GM12878 (cell line): ENCODE results near the gene TSR1. TPM values are rescaled to one million over a fixed set of nuclear protein-coding genes. Genes with fewer than 3 reads are reported as not detected.
A peak's percentile ranks its signal among the peaks of the same experiment; 100 is the strongest.

Source experiments
- EGR1 ChIP-seq, 2 experiments: IDR thresholded peaks; 1 replicate in 1 of 2; 2 replicates in 1 of 2; pipeline ENCODE4 v1.6.1; 2011 to 2012; ENCODE audit warnings: low read depth in 2 of 2, low read length in 2 of 2, borderline replicate concordance in 1 of 2, mild to moderate bottlenecking in 1 of 2, moderate library complexity in 1 of 2
- SMARCA5 ChIP-seq: fragments of 450-650 bp; IDR thresholded peaks from 2 replicates; pipeline ENCODE4 v1.6.1; 2017; ENCODE audit warnings: mild to moderate bottlenecking
- ZBED1 ChIP-seq: IDR thresholded peaks from 2 replicates; pipeline ENCODE4 v1.6.1; 2016; ENCODE audit warnings: borderline replicate concordance
- polyA plus RNA-seq, 11 experiments: library from polyadenylated mRNA; depleted of rRNA in 4 of 11; unstranded in 6 of 11; stranded (reverse) in 5 of 11; fragments of >200 nt; fragmentation: Nextera tagmentation in 4 of 11; fragmentation: Illumina TruSeq in 1 of 11; extraction: Ambion mirVana in 4 of 11; extraction: Trizol in 1 of 11; gene quantifications; 1 replicate in 1 of 11; 2 replicates in 10 of 11; pipeline versions ENCODE4 v1.2.1 to v1.2.3, GENCODE V29; 2011 to 2016; ENCODE audit warnings: inconsistent platforms in 2 of 11, missing spikeins in 2 of 11, low read depth in 1 of 11
- total RNA-seq, 4 experiments: library from RNA; depleted of rRNA in 3 of 4; stranded (reverse); fragments of >200 nt in 3 of 4; fragmentation: Illumina TruSeq in 1 of 4; extraction: Trizol in 1 of 4; gene quantifications; 2 replicates each; pipeline versions ENCODE4 v1.2.1 to v1.2.3, GENCODE V29; 2013 to 2021
- TF ChIP-seq, protein P1 (sequence below): fragments of 450-650 bp; IDR thresholded peaks from 2 replicates; pipeline ENCODE4 v1.6.1; 2017; ENCODE audit warnings: borderline replicate concordance
- TF ChIP-seq, protein P2 (sequence below): fragments of 450-650 bp; formaldehyde crosslinking; IDR thresholded peaks from 2 replicates; pipeline ENCODE4 v1.4.0; 2022; ENCODE audit warnings: mild to moderate bottlenecking, moderate library complexity
- TF ChIP-seq, protein P3 (sequence below): fragments of 150-350 bp; IDR thresholded peaks from 2 replicates; pipeline ENCODE4 v1.6.1; 2016; ENCODE audit warnings: low read depth, low read length

Gene TSR1
- total and polyA plus RNA-seq, 10 of the 15 experiments (the other 5 are each of a cell fraction or from before 2014, with no cell fraction given): 14.7 to 100 (median 46.9) TPM

DNA sequence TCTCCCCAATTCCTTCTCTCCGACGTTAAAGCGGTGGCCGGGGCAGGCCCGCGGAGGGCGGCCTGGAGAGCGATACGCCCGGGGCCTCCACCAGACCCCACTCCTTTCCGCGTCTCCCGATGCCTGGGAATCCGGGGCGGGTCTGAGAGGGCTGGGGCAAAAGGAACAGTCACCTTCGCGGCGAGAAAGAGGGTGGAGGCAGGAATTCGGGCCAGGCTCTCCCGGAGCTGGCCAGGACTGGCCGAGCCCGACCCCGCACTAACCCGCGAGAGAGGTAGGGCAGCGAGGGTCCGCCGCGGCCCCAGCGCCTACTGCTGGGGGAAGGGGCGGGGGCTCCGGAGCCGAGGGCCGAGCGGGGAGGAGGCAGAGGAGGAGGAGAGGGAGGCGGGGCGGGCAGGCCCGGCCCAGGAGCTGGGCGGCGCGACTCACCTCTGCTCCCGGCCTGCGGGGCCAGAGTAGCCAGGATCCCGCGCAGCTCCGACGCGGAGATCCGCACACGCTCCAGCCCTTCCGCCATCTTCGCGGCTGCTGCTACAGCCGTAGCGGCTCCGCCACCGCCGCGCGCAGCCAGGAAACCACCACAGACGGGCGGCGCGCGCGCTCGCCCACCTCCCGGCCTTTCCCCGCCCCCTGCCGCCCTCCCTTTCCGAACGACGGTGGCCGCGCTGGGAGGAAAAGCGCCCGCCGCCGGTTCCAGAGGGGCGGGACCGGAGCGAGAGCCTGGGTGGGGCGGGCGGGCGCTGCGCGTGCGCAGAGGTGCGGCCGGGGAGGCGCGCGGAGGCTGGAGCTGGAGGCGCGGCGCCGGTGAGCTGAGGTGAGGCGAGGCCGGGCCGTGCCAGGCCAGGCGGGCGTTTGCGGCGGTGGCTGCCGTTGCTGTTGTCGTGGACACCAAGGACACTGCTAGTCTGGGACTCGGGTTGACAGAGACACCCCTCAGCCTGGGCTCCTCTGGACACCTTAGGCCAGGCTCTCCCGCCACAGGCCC is 32.8 kb downstream of the TSR1 start, which contains the start of the genes SMG6 and SRR (continued):
- TF ChIP-seq, protein P1, sequence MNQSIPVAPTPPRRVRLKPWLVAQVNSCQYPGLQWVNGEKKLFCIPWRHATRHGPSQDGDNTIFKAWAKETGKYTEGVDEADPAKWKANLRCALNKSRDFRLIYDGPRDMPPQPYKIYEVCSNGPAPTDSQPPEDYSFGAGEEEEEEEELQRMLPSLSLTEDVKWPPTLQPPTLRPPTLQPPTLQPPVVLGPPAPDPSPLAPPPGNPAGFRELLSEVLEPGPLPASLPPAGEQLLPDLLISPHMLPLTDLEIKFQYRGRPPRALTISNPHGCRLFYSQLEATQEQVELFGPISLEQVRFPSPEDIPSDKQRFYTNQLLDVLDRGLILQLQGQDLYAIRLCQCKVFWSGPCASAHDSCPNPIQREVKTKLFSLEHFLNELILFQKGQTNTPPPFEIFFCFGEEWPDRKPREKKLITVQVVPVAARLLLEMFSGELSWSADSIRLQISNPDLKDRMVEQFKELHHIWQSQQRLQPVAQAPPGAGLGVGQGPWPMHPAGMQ: no peak
- TF ChIP-seq, protein P2, sequence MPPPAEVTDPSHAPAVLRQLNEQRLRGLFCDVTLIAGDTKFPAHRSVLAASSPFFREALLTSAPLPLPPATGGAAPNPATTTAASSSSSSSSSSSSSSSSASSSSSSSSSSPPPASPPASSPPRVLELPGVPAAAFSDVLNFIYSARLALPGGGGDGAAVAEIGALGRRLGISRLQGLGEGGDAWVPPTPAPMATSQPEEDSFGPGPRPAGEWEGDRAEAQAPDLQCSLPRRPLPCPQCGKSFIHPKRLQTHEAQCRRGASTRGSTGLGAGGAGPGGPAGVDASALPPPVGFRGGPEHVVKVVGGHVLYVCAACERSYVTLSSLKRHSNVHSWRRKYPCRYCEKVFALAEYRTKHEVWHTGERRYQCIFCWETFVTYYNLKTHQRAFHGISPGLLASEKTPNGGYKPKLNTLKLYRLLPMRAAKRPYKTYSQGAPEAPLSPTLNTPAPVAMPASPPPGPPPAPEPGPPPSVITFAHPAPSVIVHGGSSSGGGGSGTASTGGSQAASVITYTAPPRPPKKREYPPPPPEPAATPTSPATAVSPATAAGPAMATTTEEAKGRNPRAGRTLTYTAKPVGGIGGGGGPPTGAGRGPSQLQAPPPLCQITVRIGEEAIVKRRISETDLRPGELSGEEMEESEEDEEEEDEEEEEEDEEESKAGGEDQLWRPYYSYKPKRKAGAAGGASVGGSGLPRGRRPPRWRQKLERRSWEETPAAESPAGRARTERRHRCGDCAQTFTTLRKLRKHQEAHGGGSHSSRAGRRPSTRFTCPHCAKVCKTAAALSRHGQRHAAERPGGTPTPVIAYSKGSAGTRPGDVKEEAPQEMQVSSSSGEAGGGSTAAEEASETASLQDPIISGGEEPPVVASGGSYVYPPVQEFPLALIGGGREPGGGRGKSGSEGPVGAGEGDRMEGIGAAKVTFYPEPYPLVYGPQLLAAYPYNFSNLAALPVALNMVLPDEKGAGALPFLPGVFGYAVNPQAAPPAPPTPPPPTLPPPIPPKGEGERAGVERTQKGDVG (CRISPR knock-in tag): no peak
- TF ChIP-seq ZBED1 (no peak), EGR1 (IDR thresholded peaks at IDR 0.05; ENCODE audit: borderline replicate concordance in 1 of 2, low read depth in 2 of 2, low read length in 2 of 2) (peak in 1 of 2 experiments; percentile 76; a peak in 2 of 3 replicates), SMARCA5 (peak; percentile 94)
- TF ChIP-seq, protein P3, sequence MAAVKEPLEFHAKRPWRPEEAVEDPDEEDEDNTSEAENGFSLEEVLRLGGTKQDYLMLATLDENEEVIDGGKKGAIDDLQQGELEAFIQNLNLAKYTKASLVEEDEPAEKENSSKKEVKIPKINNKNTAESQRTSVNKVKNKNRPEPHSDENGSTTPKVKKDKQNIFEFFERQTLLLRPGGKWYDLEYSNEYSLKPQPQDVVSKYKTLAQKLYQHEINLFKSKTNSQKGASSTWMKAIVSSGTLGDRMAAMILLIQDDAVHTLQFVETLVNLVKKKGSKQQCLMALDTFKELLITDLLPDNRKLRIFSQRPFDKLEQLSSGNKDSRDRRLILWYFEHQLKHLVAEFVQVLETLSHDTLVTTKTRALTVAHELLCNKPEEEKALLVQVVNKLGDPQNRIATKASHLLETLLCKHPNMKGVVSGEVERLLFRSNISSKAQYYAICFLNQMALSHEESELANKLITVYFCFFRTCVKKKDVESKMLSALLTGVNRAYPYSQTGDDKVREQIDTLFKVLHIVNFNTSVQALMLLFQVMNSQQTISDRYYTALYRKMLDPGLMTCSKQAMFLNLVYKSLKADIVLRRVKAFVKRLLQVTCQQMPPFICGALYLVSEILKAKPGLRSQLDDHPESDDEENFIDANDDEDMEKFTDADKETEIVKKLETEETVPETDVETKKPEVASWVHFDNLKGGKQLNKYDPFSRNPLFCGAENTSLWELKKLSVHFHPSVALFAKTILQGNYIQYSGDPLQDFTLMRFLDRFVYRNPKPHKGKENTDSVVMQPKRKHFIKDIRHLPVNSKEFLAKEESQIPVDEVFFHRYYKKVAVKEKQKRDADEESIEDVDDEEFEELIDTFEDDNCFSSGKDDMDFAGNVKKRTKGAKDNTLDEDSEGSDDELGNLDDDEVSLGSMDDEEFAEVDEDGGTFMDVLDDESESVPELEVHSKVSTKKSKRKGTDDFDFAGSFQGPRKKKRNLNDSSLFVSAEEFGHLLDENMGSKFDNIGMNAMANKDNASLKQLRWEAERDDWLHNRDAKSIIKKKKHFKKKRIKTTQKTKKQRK: no peak
